Ascending aorta (tissue), 2 donors: ENCODE results near the gene GNA12. TPM values are rescaled to one million over a fixed set of nuclear protein-coding genes. Genes with fewer than 3 reads are reported as not detected.

Experiments
- DNase-seq, 2 donors: peaks; one replicate each; pipeline ENCODE4 v3.0.0-alpha.2; 2019; ENCODE audit warnings: low spot score in 2 of 2
- H3K27ac ChIP-seq, 2 donors: fragments of 200-600 bp; sonication (generic); one replicate each; pipeline ENCODE4 v1.5.1; 2016 to 2017; ENCODE audit warnings: mild to moderate bottlenecking in 1 of 2
- H3K27me3 ChIP-seq: fragments of 200-600 bp; sonication (generic); one replicate; pipeline ENCODE4 v1.5.1; 2017
- H3K36me3 ChIP-seq, 2 donors: fragments of 200-600 bp; sonication (generic); one replicate each; pipeline ENCODE4 v1.5.1; 2016
- H3K4me1 ChIP-seq, 2 donors: fragments of 200-600 bp; sonication (generic); one replicate each; pipeline ENCODE4 v1.5.1; 2016 to 2017; ENCODE audit warnings: mild to moderate bottlenecking in 1 of 2
- H3K4me3 ChIP-seq, 2 donors: fragments of 200-600 bp; sonication (generic); one replicate each; pipeline ENCODE4 v1.5.1; 2016 to 2017; ENCODE audit warnings: mild to moderate bottlenecking in 1 of 2
- H3K9me3 ChIP-seq, 2 donors: fragments of 200-600 bp; sonication (generic); one replicate each; pipeline ENCODE4 v1.5.1; 2016
- intact Hi-C: fragments of 100-400 bp; cut with DNase I; formaldehyde crosslinking; loops from one replicate; pipeline ENCODE4 v1.15.1; 2023
- total RNA-seq: library from RNA; depleted of rRNA; stranded (reverse); fragments of >200 nt; gene quantifications from one replicate; pipeline ENCODE4 v1.1.0, GENCODE V29; 2016
- TF ChIP-seq, protein P1 (sequence below), 3 experiments: fragments of 200-600 bp in 2 of 3; fragments of 450-650 bp in 1 of 3; sonication (generic) in 2 of 3; IDR thresholded peaks; one replicate each; pipeline ENCODE4 v1.5.1; 2016 to 2019; ENCODE audit warnings: antibody characterized with exemption in 3 of 3, mild to moderate bottlenecking in 1 of 3, moderate library complexity in 1 of 3

Gene GNA12
- total RNA-seq, 1 donor from 2014 or later: 61.0 TPM

DNA sequence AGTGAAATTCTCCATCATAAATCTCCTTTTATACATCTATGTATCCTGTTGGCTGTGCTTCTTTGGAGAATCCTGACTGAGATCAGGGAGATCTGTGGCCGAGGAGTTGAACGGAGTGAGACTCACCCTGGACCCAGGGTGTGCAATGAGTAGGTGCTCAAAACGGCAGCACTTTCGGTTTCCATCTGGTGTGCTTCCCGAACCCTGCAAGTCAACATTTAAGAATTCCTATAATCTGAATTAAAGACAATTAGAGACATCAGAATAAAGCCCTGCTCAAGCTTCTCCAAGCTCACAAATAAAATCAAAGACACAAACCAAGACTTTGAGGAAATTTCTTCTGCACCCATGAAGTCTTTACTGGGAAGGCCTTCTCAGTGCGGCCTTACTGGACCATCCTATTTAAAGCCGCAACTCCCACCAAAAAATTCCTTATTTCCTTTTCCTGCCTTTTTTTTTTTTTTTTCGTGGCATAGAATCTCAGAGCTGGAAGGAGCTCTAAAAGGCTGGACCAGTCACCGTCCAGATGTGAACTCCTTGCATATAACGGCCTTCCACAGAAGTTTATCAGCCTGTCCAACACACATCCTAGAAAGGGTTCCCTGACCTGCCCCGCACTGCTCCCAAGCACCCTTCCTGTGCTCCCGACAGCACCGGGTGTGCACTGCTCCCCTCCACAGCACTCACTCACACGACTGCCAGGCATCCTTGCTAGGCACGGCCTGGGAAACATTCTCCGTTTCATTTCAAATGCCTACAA lies 29.7 kb downstream of the GNA12 start:
- Histone ChIP-seq H3K4me1 (peaks cover 3 to 12% of the 10 kb centered on the region in 2 donors), H3K27ac (no peak overlapping the region), H3K9me3 (no peaks in the 10 kb centered on the region), H3K27me3 (no peaks in the 10 kb centered on the region), H3K4me3 (no peak overlapping the region), H3K36me3 (no peaks in the 10 kb centered on the region)
- intact Hi-C loops: loop anchor here (5.0 kb wide), 1 partner anchor 57 kb away; no protein-coding TSS in a partner anchor
- TF ChIP-seq, protein P1, sequence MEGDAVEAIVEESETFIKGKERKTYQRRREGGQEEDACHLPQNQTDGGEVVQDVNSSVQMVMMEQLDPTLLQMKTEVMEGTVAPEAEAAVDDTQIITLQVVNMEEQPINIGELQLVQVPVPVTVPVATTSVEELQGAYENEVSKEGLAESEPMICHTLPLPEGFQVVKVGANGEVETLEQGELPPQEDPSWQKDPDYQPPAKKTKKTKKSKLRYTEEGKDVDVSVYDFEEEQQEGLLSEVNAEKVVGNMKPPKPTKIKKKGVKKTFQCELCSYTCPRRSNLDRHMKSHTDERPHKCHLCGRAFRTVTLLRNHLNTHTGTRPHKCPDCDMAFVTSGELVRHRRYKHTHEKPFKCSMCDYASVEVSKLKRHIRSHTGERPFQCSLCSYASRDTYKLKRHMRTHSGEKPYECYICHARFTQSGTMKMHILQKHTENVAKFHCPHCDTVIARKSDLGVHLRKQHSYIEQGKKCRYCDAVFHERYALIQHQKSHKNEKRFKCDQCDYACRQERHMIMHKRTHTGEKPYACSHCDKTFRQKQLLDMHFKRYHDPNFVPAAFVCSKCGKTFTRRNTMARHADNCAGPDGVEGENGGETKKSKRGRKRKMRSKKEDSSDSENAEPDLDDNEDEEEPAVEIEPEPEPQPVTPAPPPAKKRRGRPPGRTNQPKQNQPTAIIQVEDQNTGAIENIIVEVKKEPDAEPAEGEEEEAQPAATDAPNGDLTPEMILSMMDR (IDR thresholded peaks at IDR 0.05): no peak
- DNase-seq: no peak

DNA sequence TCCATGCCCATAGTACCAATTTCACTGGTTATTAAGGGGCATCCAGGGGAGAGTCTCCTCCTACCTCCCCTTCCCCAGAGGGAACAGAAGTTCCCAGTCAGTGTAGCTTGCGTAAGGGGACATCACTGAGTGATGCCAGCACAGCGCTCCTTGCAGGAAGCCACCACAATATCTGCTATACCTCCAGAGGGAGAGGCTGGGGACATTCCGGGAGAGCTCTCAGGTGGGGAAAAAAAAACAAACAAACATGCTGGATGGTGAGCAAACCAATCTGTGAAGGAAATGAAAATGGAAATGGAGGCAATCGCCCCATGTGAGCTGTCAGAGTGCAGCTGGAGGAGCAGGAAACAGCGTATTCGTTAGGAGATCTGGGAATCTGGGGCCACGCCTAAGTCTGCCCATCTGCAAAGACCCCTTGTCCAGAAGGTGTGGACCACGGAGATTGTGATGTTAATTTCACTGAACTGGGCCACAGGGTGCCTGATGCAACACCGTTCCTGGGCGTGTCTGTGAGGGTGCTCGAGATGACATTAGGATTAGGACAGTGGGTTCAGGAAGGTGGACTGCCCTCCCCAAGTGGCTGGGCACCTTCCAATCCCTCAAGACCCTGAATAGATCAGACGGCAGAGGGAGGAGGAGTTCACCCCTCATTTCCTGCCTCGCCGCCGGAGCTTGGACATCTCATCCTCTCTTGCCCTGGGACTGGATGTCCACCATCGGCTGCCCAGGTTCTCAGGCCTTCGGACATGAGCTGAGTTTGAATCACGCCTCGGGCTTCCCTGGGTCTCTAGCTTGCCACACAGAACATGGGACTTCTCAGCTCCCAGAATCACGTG lies 30.5 kb downstream of the GNA12 start:
- no peak for DNase-seq
- H3K27ac ChIP-seq: no peak overlapping the region
- intact Hi-C loops: loop anchor here (5.0 kb wide), 1 partner anchor 56 kb away; no protein-coding TSS in a partner anchor
- H3K4me3 ChIP-seq: no peak overlapping the region
- no peaks in the 10 kb centered on the region for H3K27me3 ChIP-seq
- TF ChIP-seq, protein P1 (IDR thresholded peaks at IDR 0.05): no peak
- H3K4me1 ChIP-seq: peaks cover 3 to 12% of the 10 kb centered on the region in 2 donors
- no peaks in the 10 kb centered on the region for H3K36me3 ChIP-seq
- no peaks in the 10 kb centered on the region for H3K9me3 ChIP-seq

DNA sequence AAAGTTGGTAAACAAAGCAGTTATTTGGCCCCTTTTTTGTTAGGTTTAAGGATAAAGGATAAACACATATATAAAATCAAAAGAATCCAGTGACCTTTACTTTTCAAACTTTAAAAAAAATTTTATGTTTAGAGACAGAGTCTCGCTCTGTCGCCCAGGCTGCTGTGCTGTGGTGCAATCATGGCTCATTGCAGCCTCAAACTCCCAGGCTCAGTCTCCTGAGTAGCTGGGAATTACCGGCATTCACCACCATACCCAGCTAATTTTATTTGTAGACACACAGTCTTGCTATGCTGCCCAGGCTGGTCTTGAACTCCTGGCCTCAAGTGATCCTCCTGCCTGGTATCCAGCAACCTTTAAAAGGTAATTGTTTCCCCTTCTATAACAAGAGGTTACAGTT lies 31.3 kb downstream of the GNA12 start:
- Histone ChIP-seq H3K27ac (peak overlapping the region in 1 of 2 donors; percentile 76), H3K36me3 (no peaks in the 10 kb centered on the region), H3K4me3 (no peak overlapping the region), H3K4me1 (peaks cover 3 to 12% of the 10 kb centered on the region in 2 donors), H3K9me3 (no peaks in the 10 kb centered on the region), H3K27me3 (no peaks in the 10 kb centered on the region)
- TF ChIP-seq, protein P1 (IDR thresholded peaks at IDR 0.05): no peak
- intact Hi-C loops: loop anchor here (5.0 kb wide), 1 partner anchor 56 kb away; no protein-coding TSS in a partner anchor
- no peak for DNase-seq

DNA sequence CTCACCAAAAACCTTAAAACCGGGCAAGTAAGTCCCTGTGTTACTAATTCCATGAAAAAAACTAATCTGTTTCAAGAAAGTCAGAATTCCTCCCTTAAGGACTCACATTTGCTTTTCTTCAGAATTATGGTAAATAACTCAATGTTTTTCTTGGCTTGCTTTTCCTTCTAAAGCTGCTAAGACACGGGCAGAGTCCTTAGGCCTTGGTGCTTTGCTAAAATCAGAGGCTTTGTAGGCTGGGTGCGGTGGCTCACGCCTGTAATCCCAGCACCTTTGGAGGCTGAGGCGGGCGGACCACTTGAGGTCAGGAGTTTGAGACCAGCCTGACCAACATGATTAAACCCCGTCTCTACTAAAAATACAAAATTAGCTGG lies 32.0 kb downstream of the GNA12 start:
- H3K36me3 ChIP-seq: no peaks in the 10 kb centered on the region
- H3K27me3 ChIP-seq: no peaks in the 10 kb centered on the region
- DNase-seq: no peak
- intact Hi-C loops: loop anchor here (5.0 kb wide), 1 partner anchor 55 kb away; no protein-coding TSS in a partner anchor
- H3K4me1 ChIP-seq: peaks cover 3 to 12% of the 10 kb centered on the region in 2 donors
- peak overlapping the region; percentile 59 to 76 for H3K27ac ChIP-seq
- H3K4me3 ChIP-seq: peak overlapping the region; percentile 22 to 57
- TF ChIP-seq, protein P1 (IDR thresholded peaks at IDR 0.05): no peak
- no peaks in the 10 kb centered on the region for H3K9me3 ChIP-seq

DNA sequence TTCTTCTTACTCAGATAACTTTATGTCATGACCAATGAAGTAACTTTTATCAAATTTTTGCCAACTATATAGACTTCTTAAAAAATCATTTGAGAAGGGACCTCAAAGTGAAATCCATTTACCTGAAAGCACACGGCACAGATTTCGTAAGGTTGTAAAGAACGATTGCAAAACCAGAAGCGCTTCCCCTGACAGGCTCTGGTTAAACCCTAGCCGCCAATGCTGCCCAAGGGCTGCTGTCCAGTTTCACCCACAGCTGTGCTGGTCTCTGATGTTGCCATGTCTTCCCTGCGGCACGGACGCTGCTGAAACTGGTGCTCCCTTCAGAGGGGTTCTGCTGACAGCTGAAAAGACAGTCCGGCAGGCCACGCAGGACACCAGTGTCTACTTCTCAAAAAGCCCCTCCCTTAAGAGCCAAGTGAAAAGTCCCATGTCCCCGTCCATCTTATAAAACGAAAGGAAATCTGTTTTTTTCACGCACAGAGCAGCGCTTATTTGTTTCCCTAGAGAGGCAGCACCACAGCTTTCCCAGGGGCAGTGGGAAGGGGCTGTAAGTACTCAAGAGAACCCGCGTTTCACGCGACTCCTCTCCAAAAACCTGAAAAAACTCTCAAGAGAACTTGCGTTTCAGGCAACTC lies 32.5 kb downstream of the GNA12 start:
- peaks cover 3 to 12% of the 10 kb centered on the region in 2 donors for H3K4me1 ChIP-seq
- no peaks in the 10 kb centered on the region for H3K36me3 ChIP-seq
- no peaks in the 10 kb centered on the region for H3K27me3 ChIP-seq
- DNase-seq: no peak
- H3K9me3 ChIP-seq: no peaks in the 10 kb centered on the region
- H3K4me3 ChIP-seq: peak overlapping the region; percentile 22 to 57
- intact Hi-C loops: loop anchor here (5.0 kb wide), 1 partner anchor 54 kb away; no protein-coding TSS in a partner anchor
- TF ChIP-seq, protein P1 (IDR thresholded peaks at IDR 0.05): no peak
- peak overlapping the region; percentile 59 to 76 for H3K27ac ChIP-seq
